Smooth muscle cell (in vitro differentiated cells): ENCODE measurements around the gene CHD2. TPM values are rescaled to one million over a fixed set of nuclear protein-coding genes. Genes with fewer than 3 reads are reported as not detected.
A peak's percentile ranks its signal among the peaks of the same experiment; 100 is the strongest.

Experiments used
- DNase-seq: peaks from one replicate; lab custom pipeline; 2025; ENCODE audit not compliant: unreplicated experiment; lab: John Stamatoyannopoulos, UW
- H2AFZ ChIP-seq: fragments of 200-600 bp; sonication (generic); 2 replicates; pipeline ENCODE4 v1.6.0; 2016; ENCODE audit warnings: antibody characterized with exemption, low read depth, mild to moderate bottlenecking
- H3F3A ChIP-seq: fragments of 200-600 bp; sonication (generic); 2 replicates; pipeline ENCODE4 v1.6.0; 2017; ENCODE audit warnings: antibody characterized with exemption, low read depth
- H3K27ac ChIP-seq: fragments of 200-600 bp; sonication (generic); 2 replicates; pipeline ENCODE4 v1.5.1; 2016; ENCODE audit warnings: low read depth, mild to moderate bottlenecking
- H3K27me3 ChIP-seq: fragments of 200-600 bp; sonication (generic); 2 replicates; pipeline ENCODE4 v1.6.1; 2016; ENCODE audit warnings: low read depth, mild to moderate bottlenecking
- H3K36me3 ChIP-seq: fragments of 200-600 bp; sonication (generic); 2 replicates; pipeline ENCODE4 v1.5.1; 2016; ENCODE audit warnings: low read depth
- H3K4me1 ChIP-seq: fragments of 200-600 bp; sonication (generic); 2 replicates; pipeline ENCODE4 v1.5.1; 2016; ENCODE audit warnings: low read depth
- H3K4me2 ChIP-seq: fragments of 200-600 bp; sonication (generic); 2 replicates; pipeline ENCODE4 v1.6.0; 2016; ENCODE audit warnings: mild to moderate bottlenecking
- H3K4me3 ChIP-seq: fragments of 200-600 bp; sonication (generic); 2 replicates; pipeline ENCODE4 v1.5.1; 2016; ENCODE audit warnings: mild to moderate bottlenecking
- H3K79me2 ChIP-seq: fragments of 200-600 bp; sonication (generic); 2 replicates; pipeline ENCODE4 v1.6.0; 2016; ENCODE audit warnings: low read depth, mild to moderate bottlenecking
- H3K9ac ChIP-seq: fragments of 200-600 bp; sonication (generic); 2 replicates; pipeline ENCODE4 v1.6.0; 2016; ENCODE audit warnings: low read depth
- H3K9me3 ChIP-seq: fragments of 200-600 bp; sonication (generic); replicated peaks from 2 replicates; pipeline ENCODE4 v1.5.1; 2016; ENCODE audit warnings: low read depth
- H4K20me1 ChIP-seq: fragments of 200-600 bp; sonication (generic); 2 replicates; pipeline ENCODE4 v1.6.0; 2016; ENCODE audit warnings: low read depth
- CTCF ChIP-seq: fragments of 200-600 bp; sonication (generic); IDR thresholded peaks from 2 replicates; pipeline ENCODE4 v1.5.1; 2017; ENCODE audit warnings: borderline replicate concordance, mild to moderate bottlenecking, antibody characterized with exemption; ENCODE audit not compliant: insufficient read depth, poor library complexity, severe bottlenecking
- WGBS: methylation state at CpG from one replicate; pipeline ENCODE4 v1.1.7; 2016; ENCODE audit warnings: low lambda C conversion rate; 5-methylcytosine and 5-hydroxymethylcytosine counted together
- polyA plus RNA-seq: library from polyadenylated mRNA; unstranded; fragments of >200 nt; fragmentation: Nextera tagmentation; extraction: Ambion mirVana; gene quantifications from 2 replicates; pipeline ENCODE4 v1.2.1, GENCODE V29; 2016
- total RNA-seq: library from RNA; depleted of rRNA; stranded (reverse); fragments of >200 nt; gene quantifications from 2 replicates; pipeline ENCODE4 v1.2.3, GENCODE V29; 2014

The CHD2 gene
- total and polyA plus RNA-seq, 2 experiments from 2014 or later = 64.4 to 99.2 TPM

GRCh38 chr15:92909136-92909781, 9.1 kb downstream of the CHD2 start:
- H3K27me3 ChIP-seq = no peaks in the 10 kb centered on the region
- DNase-seq = no peak
- TF ChIP-seq CTCF = no peak
- H3K4me1 ChIP-seq = peaks cover 72% of the 10 kb centered on the region
- H3K4me3 ChIP-seq = no peak overlapping the region
- H3K4me2 ChIP-seq = peak overlapping the region; percentile 97
- H3K9me3 ChIP-seq = no peaks in the 10 kb centered on the region
- no peaks in the 10 kb centered on the region for H3K36me3 ChIP-seq
- WGBS = 54% methylated on average over 7 of the region's 7 CpGs
- H4K20me1 ChIP-seq = peaks cover 77% of the 10 kb centered on the region
- H3K9ac ChIP-seq = no peak overlapping the region
- H3K79me2 ChIP-seq = peaks cover 97% of the 10 kb centered on the region
- peak overlapping the region; percentile 100 for H3K27ac ChIP-seq
- peaks cover 55% of the 10 kb centered on the region for H3F3A ChIP-seq
- H2AFZ ChIP-seq = no peak overlapping the region

- Histone ChIP-seq H4K20me1 (peaks cover 77% of the 10 kb centered on the region), H3K9me3 (no peaks in the 10 kb centered on the region), H3K9ac (peak overlapping the region; percentile 19), H3K4me1 (peaks cover 72% of the 10 kb centered on the region), H3K27me3 (no peaks in the 10 kb centered on the region), H2AFZ (no peak overlapping the region), H3K4me2 (peak overlapping the region; percentile 97), H3K27ac (peak overlapping the region; percentile 96), H3K79me2 (peaks cover 98% of the 10 kb centered on the region), H3K36me3 (no peaks in the 10 kb centered on the region), H3F3A (peaks cover 50% of the 10 kb centered on the region), H3K4me3 (no peak overlapping the region)
- WGBS = 69% methylated on average over 13 of the region's 13 CpGs
- DNase-seq = no peak
- no peak for TF ChIP-seq CTCF
Observed at GRCh38 chr15:92910451-92910850, 10.3 kb downstream of the CHD2 start.

- peaks cover 55% of the 10 kb centered on the region for H3K4me1 ChIP-seq
- H3K27me3 ChIP-seq = no peaks in the 10 kb centered on the region
- H3K79me2 ChIP-seq = peaks cover 100% of the 10 kb centered on the region
- peaks cover 51% of the 10 kb centered on the region for H3F3A ChIP-seq
- H3K4me3 ChIP-seq = no peak overlapping the region
- H3K4me2 ChIP-seq = peak overlapping the region; percentile 68
- H3K9ac ChIP-seq = peak overlapping the region; percentile 18
- WGBS = 37% methylated on average over 1 of the region's 1 CpG
- H3K27ac ChIP-seq = peak overlapping the region; percentile 96
- no peak for TF ChIP-seq CTCF
- H4K20me1 ChIP-seq = peaks cover 53% of the 10 kb centered on the region
- H3K36me3 ChIP-seq = no peaks in the 10 kb centered on the region
- no peak overlapping the region for H2AFZ ChIP-seq
- no peak for DNase-seq
- no peaks in the 10 kb centered on the region for H3K9me3 ChIP-seq
Observed at GRCh38 chr15:92914103-92914499, 14.0 kb downstream of the CHD2 start.

- no peaks in the 10 kb centered on the region for H3K27me3 ChIP-seq
- no peaks in the 10 kb centered on the region for H3K36me3 ChIP-seq
- no peaks in the 10 kb centered on the region for H3K9me3 ChIP-seq
- H4K20me1 ChIP-seq = peaks cover 54% of the 10 kb centered on the region
- no peak for TF ChIP-seq CTCF
- H3K4me1 ChIP-seq = peaks cover 56% of the 10 kb centered on the region
- DNase-seq = no peak
- H3K4me2 ChIP-seq = peak overlapping the region; percentile 68
- WGBS = 68% methylated on average over 4 of the region's 4 CpGs
- no peak overlapping the region for H3K4me3 ChIP-seq
- H3K9ac ChIP-seq = peak overlapping the region; percentile 18
- H3F3A ChIP-seq = peaks cover 47% of the 10 kb centered on the region
- peaks cover 100% of the 10 kb centered on the region for H3K79me2 ChIP-seq
- H2AFZ ChIP-seq = no peak overlapping the region
- H3K27ac ChIP-seq = peak overlapping the region; percentile 96
Observed at GRCh38 chr15:92914768-92915221, 14.7 kb downstream of the CHD2 start.
